Esophagus mucosa (tissue), 1 donor: ENCODE results near the gene MINPP1. TPM values are rescaled to one million over a fixed set of nuclear protein-coding genes. Genes with fewer than 3 reads are reported as not detected.

Experiments used
- ATAC-seq: fragments of 200-7000 bp; cut with Tn5 transposase; one replicate; pipeline ENCODE4 v1.9.1; 2020
- total RNA-seq: library from RNA; stranded (reverse); gene quantifications from one replicate; pipeline ENCODE4 v1.2.4, GENCODE V29; 2023
- donor health status: DM: yes; HTN: yes; CAD: no.

Gene MINPP1
- total RNA-seq, 1 donor from 2014 or later = 3.9 TPM

- ATAC-seq = no peak
These were observed 19.6 kb downstream of the MINPP1 start for GRCh38 chr10:87524296-87524695.

- ATAC-seq = no peak
These were observed 27.4 kb downstream of the MINPP1 start for GRCh38 chr10:87531908-87532622.

- no peak for ATAC-seq
These were observed 28.0 kb downstream of the MINPP1 start for GRCh38 chr10:87532696-87533095.

GRCh38 chr10:87534173-87534858 lies 29.6 kb downstream of the MINPP1 start:
- no peak for ATAC-seq

GRCh38 chr10:87538092-87539015 lies 33.7 kb downstream of the MINPP1 start:
- no peak for ATAC-seq

- no peak for ATAC-seq
These were observed 36.4 kb downstream of the MINPP1 start for GRCh38 chr10:87541114-87541513.

- no peak for ATAC-seq
These were observed 40.0 kb downstream of the MINPP1 start for GRCh38 chr10:87544721-87545120.

- ATAC-seq = no peak
These were observed 41.1 kb downstream of the MINPP1 start for GRCh38 chr10:87545783-87546182.

GRCh38 chr10:87546210-87546609 lies 41.5 kb downstream of the MINPP1 start:
- no peak for ATAC-seq

GRCh38 chr10:87546971-87547413 lies 42.3 kb downstream of the MINPP1 start:
- ATAC-seq = no peak

- no peak for ATAC-seq
These were observed 43.1 kb downstream of the MINPP1 start for GRCh38 chr10:87547734-87548311.

GRCh38 chr10:87550741-87551140 lies 46.0 kb downstream of the MINPP1 start:
- no peak for ATAC-seq

GRCh38 chr10:87551326-87551725 lies 46.6 kb downstream of the MINPP1 start:
- no peak for ATAC-seq

- no peak for ATAC-seq
These were observed 47.7 kb downstream of the MINPP1 start for GRCh38 chr10:87552248-87552929.

GRCh38 chr10:87557409-87557808 lies 52.7 kb downstream of the MINPP1 start:
- ATAC-seq = no peak

- ATAC-seq = no peak
These were observed 53.6 kb downstream of the MINPP1 start for GRCh38 chr10:87558333-87558732.

- ATAC-seq = no peak
These were observed 54.7 kb downstream of the MINPP1 start for GRCh38 chr10:87559392-87559791.

GRCh38 chr10:87560495-87561129 lies 55.9 kb downstream of the MINPP1 start:
- no peak for ATAC-seq

- no peak for ATAC-seq
These were observed 58.1 kb downstream of the MINPP1 start for GRCh38 chr10:87562750-87563149.

GRCh38 chr10:87565010-87565409 lies 60.3 kb downstream of the MINPP1 start:
- no peak for ATAC-seq

- no peak for ATAC-seq
These were observed 71.2 kb downstream of the MINPP1 start for GRCh38 chr10:87575851-87576250.
